GM12878 (cell line): ENCODE results near the gene GPR78. TPM values are rescaled to one million over a fixed set of nuclear protein-coding genes. Genes with fewer than 3 reads are reported as not detected.

ENCODE experiments used
- ATF7 ChIP-seq: fragments of 450-650 bp; IDR thresholded peaks from 2 replicates; pipeline ENCODE4 v1.6.1; 2016; ENCODE audit warnings: low read depth, mild to moderate bottlenecking
- CEBPB ChIP-seq, 2 experiments: fragments of 150-350 bp in 1 of 2; IDR thresholded peaks; 2 replicates each; pipeline ENCODE4 v1.6.1; 2012 to 2014; ENCODE audit warnings: low read depth in 2 of 2, low read length in 2 of 2, borderline replicate concordance in 1 of 2, inconsistent platforms in 1 of 2
- CEBPZ ChIP-seq: fragments of 150-350 bp; IDR thresholded peaks from 2 replicates; pipeline ENCODE4 v1.6.1; 2016; ENCODE audit warnings: low read depth, low read length
- CUX1 ChIP-seq: IDR thresholded peaks from 2 replicates; pipeline ENCODE4 v1.6.1; 2012; ENCODE audit warnings: improper control_type of control experiment, low read depth, low read length; ENCODE audit not compliant: insufficient replicate concordance
- FOXM1 ChIP-seq: IDR thresholded peaks from 2 replicates; pipeline ENCODE4 v1.6.1; 2012; ENCODE audit warnings: low read depth, mild to moderate bottlenecking, inconsistent platforms, low read length, moderate library complexity
- MEF2B ChIP-seq: fragments of 450-650 bp; IDR thresholded peaks from 2 replicates; pipeline ENCODE4 v1.6.1; 2018; ENCODE audit warnings: mild to moderate bottlenecking, moderate library complexity; ENCODE audit not compliant: partially characterized antibody, poor library complexity, severe bottlenecking
- NFXL1 ChIP-seq: fragments of 450-650 bp; IDR thresholded peaks from 2 replicates; pipeline ENCODE4 v1.6.1; 2017; ENCODE audit warnings: antibody characterized with exemption, mild to moderate bottlenecking, borderline replicate concordance
- NFYB ChIP-seq: IDR thresholded peaks from 2 replicates; pipeline ENCODE4 v1.6.1; 2011; ENCODE audit warnings: low read depth, mild to moderate bottlenecking, low read length, improper control_type of control experiment, moderate library complexity; ENCODE audit not compliant: insufficient read depth
- RAD51 ChIP-seq: fragments of 450-650 bp; IDR thresholded peaks from 2 replicates; pipeline ENCODE4 v1.6.1; 2016; ENCODE audit warnings: moderate library complexity, mild to moderate bottlenecking, inconsistent platforms
- SIN3A ChIP-seq: IDR thresholded peaks from 2 replicates; pipeline ENCODE4 v1.6.1; 2012; ENCODE audit warnings: low read depth, low read length, improper control_type of control experiment
- SP1 ChIP-seq: IDR thresholded peaks from one replicate; pipeline ENCODE4 v1.6.1; 2011; ENCODE audit warnings: low read depth, low read length
- SREBF2 ChIP-seq: IDR thresholded peaks from 2 replicates; pipeline ENCODE4 v1.6.1; 2012; ENCODE audit warnings: mild to moderate bottlenecking, low read length
- STAT1 ChIP-seq: fragments of 450-650 bp; conservative IDR thresholded peaks from 2 replicates; pipeline ENCODE4 v1.6.1; 2014; ENCODE audit warnings: antibody characterized with exemption, mild to moderate bottlenecking
- TARDBP ChIP-seq: IDR thresholded peaks from 2 replicates; pipeline ENCODE4 v1.6.1; 2016; ENCODE audit warnings: borderline replicate concordance
- ZBED1 ChIP-seq: IDR thresholded peaks from 2 replicates; pipeline ENCODE4 v1.6.1; 2016; ENCODE audit warnings: borderline replicate concordance
- ZBTB11 ChIP-seq: fragments of 450-650 bp; formaldehyde crosslinking; IDR thresholded peaks from 2 replicates; pipeline ENCODE4 v1.5.0; 2022; ENCODE audit warnings: mild to moderate bottlenecking, missing genetic modification characterization
- ZNF24 ChIP-seq: fragments of 450-650 bp; IDR thresholded peaks from 2 replicates; pipeline ENCODE4 v1.6.1; 2017; ENCODE audit warnings: antibody characterized with exemption, mild to moderate bottlenecking
- polyA plus RNA-seq, 11 experiments: library from polyadenylated mRNA; depleted of rRNA in 4 of 11; unstranded in 6 of 11; stranded (reverse) in 5 of 11; fragments of >200 nt; fragmentation: Nextera tagmentation in 4 of 11; fragmentation: Illumina TruSeq in 1 of 11; extraction: Ambion mirVana in 4 of 11; extraction: Trizol in 1 of 11; gene quantifications; 1 replicate in 1 of 11; 2 replicates in 10 of 11; pipeline versions ENCODE4 v1.2.1 to v1.2.3, GENCODE V29; 2011 to 2016; ENCODE audit warnings: inconsistent platforms in 2 of 11, missing spikeins in 2 of 11, low read depth in 1 of 11
- total RNA-seq, 4 experiments: library from RNA; depleted of rRNA in 3 of 4; stranded (reverse); fragments of >200 nt in 3 of 4; fragmentation: Illumina TruSeq in 1 of 4; extraction: Trizol in 1 of 4; gene quantifications; 2 replicates each; pipeline versions ENCODE4 v1.2.1 to v1.2.3, GENCODE V29; 2013 to 2021

The GPR78 gene
- total and polyA plus RNA-seq, 10 of the 15 experiments (the other 5 are each of a cell fraction or from before 2014, with no cell fraction given), result 0.03 TPM; not detected in 9

GRCh38 chr4:8534129-8534528 is 46.1 kb upstream of the GPR78 start (continued):
- no peak for TF ChIP-seq ZBTB11 (CRISPR knock-in tag)
- TF ChIP-seq TARDBP, result no peak
- TF ChIP-seq STAT1, result no peak
- no peak for TF ChIP-seq SREBF2
- TF ChIP-seq SIN3A, result no peak
- TF ChIP-seq FOXM1, result no peak
- peak; percentile 60; the same call in 1 of the 2 replicates for TF ChIP-seq RAD51
- TF ChIP-seq CEBPB (IDR thresholded peaks at IDR 0.05; ENCODE audit: borderline replicate concordance in 1 of 2, low read depth in 2 of 2, low read length in 2 of 2), result no peak
- no peak for TF ChIP-seq CEBPZ
- TF ChIP-seq ATF7, result no peak
- no peak for TF ChIP-seq ZBED1
- TF ChIP-seq MEF2B, result no peak
- peak; percentile 20 for TF ChIP-seq CUX1
- no peak for TF ChIP-seq SP1
- no peak for TF ChIP-seq NFXL1
- TF ChIP-seq NFYB, result no peak
- TF ChIP-seq ZNF24, result no peak
